ENCODE data around the gene PCBP3. TPM values are rescaled to one million over a fixed set of nuclear protein-coding genes. Genes with fewer than 3 reads are reported as not detected.

The PCBP3 gene
- polyA plus RNA-seq, 4 donors, result 1.2 to 2.2 (median 1.5) TPM

DNA sequence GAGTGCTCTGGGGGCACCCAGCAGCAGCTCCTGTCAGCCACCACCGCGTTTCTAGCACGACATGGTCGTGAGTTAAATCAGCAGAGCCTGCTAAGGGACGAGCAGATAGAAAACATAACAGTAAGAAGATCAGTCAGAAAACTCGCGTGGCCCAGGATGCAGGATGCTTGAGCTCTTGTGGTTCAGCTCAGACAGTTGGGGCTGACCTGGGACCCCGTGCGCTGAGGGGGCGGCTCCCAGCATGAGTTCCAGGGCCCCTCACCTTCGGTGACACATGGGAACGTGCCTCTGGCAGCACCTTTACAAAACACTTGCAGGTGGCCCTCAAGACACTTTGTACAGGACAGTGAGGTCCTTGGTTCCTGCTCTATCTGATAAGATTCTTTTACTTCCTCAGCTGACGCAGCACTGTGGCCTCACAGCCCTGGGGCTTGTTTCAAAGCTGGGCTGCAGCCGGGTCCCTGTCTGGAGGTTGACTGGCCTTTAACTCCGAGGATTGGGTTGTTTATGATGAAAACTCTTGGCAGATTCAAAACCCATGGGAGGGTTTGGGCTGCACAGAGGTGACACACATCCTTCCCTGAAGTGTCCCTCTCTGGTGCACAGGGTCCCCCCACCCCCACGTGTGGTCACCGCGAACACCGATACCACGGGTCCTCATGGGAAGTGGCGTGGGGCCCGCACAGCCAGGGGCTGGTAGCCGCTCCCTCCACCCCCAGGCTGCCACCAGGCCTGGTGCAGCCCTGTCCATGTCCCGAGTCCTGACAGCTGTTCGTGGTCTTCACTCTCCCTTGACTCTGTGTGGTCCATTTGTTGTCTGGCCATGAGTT, 272.7 kb downstream of the PCBP3 start:
- no peak for DNase-seq (ENCODE audit: low read depth in 4 of 4, low spot score in 3 of 4)

DNA sequence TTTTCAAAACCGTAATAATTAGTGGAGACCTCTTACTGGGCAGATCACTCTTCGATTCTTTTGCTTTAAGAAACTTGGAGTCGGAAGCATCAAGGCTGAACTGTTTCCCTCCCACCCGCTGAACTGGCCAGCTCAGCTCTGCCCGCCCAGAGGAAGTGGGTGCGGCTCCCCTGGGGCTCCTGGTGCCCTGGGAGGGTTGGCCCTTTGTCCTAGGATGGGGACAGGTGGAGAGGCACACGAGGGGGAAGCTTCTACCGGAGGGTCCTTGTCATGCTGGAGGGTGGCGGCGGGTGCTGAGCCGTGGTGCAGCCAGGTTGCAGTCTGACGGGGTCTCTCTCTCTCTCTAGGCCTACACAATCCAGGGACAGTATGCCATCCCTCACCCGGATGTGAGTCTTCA, 273.7 kb downstream of the PCBP3 start:
- DNase-seq (ENCODE audit: low read depth in 4 of 4, low spot score in 3 of 4), result no peak

DNA sequence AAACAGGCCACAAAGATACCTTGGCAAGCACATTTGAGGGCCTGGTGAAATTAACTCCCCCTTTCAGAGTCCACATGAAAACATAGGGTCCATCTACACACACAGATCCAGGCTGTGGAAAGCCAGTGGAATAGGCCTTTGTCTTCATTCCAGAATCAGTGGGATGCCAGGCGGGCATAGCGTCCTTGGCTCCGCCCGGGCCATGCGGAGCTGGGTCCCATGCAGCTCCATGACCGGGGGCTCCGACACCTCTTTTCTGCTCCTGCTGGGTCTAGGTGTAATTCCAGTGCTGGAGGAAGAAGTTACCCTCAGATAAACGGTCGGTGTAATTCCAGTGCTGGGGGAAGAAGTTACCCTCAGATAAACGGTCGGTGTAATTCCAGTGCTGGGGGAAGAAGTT, 274.5 kb downstream of the PCBP3 start:
- DNase-seq (ENCODE audit: low read depth in 4 of 4, low spot score in 3 of 4), result no peak

DNA sequence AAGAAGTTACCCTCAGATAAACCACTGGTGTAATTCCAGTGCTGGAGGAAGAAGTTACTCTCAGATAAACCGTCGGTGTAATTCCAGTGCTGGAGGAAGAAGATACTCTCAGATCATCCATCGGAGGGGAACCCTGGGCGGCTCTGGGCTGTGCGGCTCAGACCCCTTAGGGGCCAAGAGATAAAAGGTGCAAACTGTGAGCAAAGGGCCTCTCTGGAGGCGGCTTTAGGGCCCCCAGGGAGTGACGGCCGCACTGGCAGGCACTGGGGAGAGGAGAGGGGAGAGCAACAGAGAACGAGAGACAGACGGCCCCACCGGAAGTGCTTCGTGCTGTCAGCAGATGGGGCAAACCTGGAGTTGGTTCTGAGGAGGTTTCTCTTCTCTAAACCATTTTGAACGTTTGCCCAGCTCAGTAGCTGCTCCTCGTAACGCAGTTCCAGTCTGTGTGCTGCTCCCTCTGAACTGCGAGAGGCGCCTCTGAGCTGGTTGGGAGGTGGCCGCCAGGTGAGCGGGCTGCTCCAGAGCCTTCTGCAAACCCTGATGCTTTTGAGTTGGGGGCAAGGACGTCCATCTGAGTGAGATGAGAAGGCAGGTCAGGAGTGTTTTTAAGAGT, 275.4 kb downstream of the PCBP3 start:
- DNase-seq (ENCODE audit: low read depth in 4 of 4, low spot score in 3 of 4), result no peak

DNA sequence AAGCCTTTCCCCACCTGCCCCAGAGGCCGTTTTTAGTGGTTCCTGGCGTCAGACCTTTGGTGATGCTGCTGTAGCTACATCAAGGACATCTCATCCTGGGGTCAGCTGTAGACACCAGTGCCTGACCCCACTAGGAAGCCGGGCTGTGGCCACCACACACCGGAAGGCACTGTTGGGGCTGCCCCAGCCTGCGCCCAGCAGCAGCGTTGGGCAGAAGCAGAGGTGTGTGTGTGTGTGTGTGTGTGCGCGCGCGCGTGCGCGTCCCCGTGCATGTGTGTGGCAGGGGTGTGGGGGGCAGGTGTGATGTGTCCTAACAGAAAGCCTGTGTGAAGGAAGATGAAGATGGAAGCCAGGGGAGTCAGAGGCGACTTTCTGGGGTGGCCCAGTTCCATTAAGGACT, 276.1 kb downstream of the PCBP3 start:
- DNase-seq (ENCODE audit: low read depth in 4 of 4, low spot score in 3 of 4), result no peak

DNA sequence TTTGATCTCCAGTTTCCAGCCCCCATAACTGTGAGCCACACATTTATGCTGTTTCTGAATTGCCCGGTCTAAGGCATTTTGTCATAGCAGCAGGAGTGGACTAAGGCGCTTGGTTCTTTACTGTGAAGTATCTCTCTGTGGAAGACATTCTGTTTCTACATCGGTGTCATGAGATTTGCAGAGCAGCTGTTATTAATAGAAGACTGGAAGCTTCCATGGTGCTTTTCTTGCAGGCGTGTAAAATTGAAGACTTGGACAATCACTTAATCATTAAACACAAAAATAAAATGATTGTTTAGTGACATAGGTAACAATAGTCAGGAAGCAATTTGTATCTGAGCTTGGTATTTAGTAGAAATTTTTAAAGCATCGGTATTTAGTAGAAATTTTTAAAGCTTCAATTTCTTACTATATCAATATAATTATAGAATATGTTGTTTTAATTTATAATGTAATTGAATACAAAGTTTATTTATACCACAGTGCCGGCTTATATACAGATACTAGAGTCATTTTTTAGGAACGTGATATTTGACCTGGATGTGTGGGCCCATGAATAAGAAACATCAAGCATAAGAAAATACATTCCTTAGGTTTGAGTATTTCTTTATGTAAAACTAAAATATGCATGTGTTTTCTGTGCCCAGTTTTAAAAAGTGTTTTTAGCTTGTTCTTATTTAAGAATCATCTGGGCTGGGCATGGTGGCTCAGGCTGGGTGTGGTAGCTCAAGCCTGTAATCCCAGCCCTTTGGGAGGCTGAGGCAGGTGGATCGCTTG, 277.5 kb downstream of the PCBP3 start:
- DNase-seq (ENCODE audit: low read depth in 4 of 4, low spot score in 3 of 4), result no peak

DNA sequence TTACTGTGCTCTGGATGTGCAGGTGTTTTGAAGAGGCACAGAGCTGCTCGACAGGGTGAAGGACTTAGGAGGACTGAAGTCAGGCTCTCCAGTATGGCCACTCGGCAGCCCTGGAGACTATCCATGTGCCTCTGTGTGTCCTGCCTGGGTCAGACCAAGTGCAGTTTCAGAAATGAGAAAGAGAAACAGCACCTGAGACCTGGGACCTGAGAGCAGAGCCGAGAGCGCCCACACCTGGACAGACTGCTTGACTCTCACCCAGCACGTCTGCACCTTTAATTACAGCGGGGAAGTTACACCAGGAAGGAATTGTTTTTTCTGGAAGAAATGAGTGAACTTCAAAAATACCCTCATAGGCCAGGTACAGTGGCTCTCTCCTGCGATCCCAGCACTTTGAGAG, 278.4 kb downstream of the PCBP3 start:
- no peak for DNase-seq (ENCODE audit: low read depth in 4 of 4, low spot score in 3 of 4)

DNA sequence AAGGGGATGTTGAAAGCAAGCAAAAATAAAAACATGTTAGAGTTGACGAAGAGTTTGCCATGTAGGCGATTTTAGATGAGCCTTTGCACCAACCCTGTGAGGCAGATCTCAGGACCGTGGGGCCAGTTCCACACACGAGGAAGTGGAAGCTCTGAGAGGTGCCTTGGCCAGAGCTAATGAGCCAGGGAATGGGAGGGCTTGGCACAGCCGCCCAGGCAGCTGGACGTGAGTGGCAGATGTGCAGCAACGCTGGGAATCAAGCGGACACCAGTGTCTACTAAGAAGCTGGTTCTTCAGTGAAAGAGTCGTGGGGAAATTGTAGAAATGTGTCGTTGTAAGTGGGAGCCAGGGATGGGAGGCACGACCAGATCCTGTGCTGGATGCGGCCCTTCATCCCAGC, 279.1 kb downstream of the PCBP3 start:
- no peak for DNase-seq (ENCODE audit: low read depth in 4 of 4, low spot score in 3 of 4)

DNA sequence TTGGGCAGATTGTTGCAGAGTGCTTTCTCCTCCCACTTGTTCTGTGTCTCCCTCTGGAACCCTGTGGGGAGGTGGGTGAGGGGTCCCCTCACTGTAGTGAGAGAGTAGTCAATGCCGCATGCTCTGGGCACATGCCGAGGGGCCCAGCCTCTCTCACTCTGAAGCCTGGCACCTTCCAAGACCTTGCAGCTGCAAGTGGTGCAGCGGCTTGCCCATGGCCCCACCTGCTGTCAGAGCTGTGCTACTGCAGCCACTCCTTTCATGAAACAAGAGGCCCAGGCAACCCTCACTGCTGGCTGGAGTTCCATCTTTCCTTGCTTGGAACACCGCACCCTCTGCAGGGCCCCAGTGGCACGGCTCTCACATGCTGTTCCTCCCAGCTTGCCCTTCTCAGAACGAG, 279.6 kb downstream of the PCBP3 start:
- DNase-seq (ENCODE audit: low read depth in 4 of 4, low spot score in 3 of 4), result peak; percentile 40 to 47 (median 44)

DNA sequence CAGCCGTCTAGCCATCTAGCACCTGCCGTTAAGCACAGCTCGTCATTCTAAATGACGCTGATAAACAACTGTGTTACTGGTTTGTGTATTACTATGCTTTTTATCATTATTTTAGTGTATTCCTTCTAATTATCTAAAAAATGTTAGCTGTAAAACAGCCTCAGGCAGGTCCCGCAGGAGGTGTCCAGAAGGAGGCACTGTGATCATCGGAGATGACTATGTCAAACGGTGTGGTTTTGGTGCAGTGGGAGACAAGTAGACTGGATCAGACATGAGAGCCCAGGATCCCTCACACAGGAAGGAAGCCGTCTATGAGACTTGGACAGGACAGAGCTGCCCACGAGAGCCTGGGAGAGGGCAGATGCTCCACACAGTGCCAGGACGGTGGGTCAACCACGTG, 282.8 kb downstream of the PCBP3 start:
- DNase-seq (ENCODE audit: low read depth in 4 of 4, low spot score in 3 of 4), result no peak

DNA sequence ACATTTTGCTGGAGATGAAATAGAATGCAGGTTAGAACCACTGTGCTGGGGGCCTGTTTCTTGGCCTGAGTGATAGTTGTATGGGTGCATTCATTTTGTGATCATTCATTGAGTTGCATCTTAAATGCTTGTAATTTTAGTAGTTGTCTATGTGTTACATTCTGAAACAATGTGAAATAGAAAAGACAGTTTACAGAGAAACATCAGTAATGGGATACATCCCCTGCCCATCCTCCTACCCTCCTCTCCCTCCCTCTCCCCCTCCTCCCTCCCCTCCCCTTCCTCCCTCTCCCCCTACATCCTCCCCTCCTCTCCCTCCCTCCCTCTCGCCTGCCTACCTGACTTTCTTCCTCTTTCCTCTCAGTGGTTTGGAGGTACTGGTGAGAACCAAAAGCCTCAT, 283.5 kb downstream of the PCBP3 start:
- no peak for DNase-seq (ENCODE audit: low read depth in 4 of 4, low spot score in 3 of 4)

DNA sequence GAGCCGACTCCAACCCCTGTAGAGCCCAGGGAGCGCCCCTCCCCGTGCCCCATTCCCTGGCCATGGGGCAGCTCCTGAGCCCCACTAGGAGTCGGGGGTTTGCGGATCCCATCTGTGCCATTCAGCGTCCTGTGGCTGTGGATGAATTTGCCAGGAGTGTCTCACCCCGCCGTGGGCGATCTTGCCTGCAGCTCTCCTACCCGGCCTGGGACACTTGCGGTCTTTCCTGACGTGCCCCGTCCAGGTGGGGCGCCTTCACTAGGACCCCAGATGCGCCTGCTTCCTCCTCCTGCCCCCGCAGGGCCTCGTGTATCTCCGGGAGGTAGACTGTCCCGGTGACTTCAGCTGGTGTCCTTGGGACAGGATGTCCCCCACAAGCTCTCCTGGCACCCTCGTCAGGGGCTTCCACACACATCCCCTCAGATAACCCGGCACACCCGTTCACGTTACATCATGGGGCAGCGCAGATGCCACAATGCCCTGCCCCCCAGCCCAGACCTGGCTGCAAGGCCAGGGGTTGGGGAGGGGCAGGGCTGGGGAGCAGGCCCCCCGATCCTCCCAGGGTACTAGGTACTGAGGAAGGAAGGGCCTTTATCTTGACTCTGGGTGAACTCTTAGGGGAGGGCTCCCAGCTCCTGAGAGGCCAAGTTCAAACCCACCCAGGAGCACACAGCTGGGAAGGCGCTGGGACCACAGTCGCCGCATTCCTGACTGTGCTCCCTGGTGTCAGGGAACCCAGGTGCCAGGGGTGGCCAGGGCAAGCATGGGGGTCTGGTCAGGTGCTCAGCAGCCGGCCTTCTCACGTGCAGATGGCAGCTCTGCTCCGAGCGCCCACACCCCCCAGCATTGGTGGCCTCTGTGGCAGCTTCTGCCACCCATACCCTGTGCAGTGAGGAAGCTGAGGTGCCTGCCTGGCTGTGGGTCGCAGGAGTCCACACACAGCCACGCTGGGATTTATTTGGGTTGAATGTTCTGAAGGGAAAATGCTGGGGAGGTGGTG, 284.6 kb downstream of the PCBP3 start:
- no peak for DNase-seq (ENCODE audit: low read depth in 4 of 4, low spot score in 3 of 4)

DNA sequence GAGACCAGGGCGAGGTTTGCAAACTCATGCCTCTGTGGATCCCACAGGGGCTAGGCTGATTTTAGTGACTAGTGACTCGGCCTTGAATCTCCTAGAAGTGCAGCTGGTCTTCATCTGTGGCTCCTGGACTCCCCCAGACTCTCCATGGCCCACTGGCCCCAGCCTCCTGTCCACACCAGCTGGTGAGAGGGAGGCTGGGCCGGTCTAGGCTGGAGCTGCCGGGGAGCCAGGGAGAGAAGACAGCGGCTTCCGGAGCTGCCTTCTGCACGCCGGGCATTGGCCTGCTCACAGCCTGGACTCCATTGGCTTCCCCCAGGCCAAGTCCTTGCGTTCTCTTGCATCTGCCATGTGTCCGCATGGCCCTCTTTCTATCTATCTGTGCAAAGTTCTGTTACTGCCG, 285.9 kb downstream of the PCBP3 start:
- DNase-seq (ENCODE audit: low read depth in 4 of 4, low spot score in 3 of 4), result no peak

DNA sequence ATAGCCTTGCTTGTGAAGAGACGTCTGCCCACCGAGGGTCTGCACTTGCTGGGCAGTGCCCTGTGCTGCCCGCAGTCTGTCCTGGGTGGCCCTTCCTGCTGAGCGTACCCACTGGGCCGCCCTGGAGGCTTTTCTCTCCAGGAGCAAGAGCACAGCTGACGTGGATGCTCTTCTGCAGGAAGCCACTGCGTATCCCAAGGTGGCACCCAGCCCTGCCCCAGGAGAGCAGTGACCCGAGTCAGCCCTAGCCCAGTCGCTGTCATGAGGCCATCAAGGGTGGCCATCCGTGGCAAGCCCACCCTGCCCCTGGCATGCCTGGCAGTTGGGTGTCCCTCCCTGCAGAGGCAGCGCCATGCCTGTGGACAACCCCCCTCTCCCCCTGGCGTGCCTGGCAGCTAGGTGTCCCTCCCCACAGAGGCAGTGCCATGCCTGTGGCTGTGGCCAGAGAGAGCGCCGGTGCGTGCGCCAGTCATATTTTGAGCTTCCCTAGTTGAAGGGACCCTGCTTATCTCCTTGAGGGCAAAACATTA, 286.8 kb downstream of the PCBP3 start:
- DNase-seq (ENCODE audit: low read depth in 4 of 4, low spot score in 3 of 4), result no peak

DNA sequence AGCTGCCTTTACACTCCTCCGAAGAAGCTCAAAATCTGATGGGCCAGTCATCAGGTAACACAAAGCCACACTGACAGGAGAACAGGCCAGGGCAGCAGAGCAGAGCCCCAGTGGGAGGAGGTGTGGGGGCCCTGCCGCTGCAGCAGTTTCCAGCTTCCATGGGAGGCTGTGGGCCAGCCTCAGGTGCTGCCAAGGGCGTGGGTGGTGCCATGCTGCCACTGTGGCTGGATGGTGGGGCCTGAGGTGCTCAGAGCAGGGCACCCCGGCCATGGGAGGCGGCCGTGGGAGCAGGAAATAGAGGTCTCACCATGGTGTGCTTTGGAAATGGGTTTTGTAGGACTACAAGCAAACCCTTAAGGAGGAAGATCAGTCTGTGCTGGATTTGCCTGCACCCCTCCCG, 287.3 kb downstream of the PCBP3 start:
- no peak for DNase-seq (ENCODE audit: low read depth in 4 of 4, low spot score in 3 of 4)

DNA sequence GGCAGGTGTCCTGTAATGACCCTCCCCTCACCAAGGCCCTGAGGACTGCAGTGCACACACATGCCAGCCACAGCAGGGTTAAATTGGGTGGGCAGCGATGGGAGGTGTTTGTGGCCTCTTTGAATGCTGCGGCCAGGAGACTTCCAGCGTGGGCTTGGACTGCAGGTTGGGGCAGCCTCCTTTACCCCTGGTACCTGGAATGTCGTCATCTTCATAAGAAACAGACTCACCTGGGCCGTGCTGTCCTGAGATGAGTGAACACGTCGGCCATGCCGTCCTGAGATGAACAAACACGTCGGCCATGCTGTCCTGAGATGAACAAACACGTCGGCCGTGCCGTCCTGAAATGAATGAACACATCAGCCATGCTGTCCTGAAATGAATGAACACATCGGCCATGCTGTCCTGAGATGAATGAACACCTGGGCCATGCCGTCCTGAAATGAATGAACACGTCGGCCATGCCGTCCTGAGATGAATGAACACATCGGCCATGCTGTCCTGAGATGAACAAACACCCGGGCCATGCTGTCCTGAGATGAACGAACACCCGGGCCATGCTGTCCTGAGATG, 288.0 kb downstream of the PCBP3 start:
- DNase-seq (ENCODE audit: low read depth in 4 of 4, low spot score in 3 of 4), result no peak

DNA sequence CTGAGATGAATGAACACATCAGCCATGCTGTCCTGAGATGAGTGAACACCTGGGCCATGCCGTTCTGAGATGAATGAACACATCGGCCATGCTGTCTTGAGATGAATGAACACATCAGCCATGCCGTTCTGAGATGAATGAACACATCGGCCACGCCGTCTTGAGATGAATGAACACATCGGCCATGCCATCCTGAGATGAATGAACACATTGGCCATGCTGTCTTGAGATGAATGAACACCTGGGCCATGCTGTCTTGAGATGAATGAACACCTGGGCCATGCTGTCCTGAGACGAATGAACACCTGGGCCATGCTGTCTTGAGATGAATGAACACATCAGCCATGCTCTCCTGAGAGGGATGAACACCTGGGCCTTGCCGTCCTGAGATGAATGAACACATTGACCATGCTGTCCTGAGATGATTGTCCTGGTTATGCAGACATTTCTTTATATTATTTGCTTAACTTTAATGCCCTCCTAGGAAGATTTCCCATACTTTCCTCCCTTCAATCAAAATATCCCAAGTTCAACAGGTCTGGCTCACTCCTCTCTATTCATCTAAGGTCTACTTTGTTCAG, 289.5 kb downstream of the PCBP3 start:
- DNase-seq (ENCODE audit: low read depth in 4 of 4, low spot score in 3 of 4), result no peak

DNA sequence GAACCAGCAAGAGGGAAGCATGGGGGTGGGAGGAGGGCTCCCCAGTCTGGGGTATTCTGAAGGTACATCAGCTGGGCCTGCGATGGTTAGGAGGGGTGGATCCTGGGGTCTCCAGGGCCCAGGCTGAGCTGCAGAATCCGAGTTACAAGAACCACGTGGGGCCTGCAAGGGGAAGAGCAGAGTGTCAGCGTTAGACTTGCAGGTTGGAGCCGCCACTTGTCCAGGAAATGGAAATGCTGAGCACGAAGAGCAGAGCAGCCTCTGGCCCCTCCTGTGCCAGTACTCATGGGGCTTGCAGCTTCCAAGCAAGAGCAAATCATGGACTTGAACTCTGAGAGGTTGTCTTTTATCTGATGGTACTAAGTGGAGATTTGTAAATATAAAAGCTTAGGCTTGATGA, 290.6 kb downstream of the PCBP3 start:
- no peak for DNase-seq (ENCODE audit: low read depth in 4 of 4, low spot score in 3 of 4)

DNA sequence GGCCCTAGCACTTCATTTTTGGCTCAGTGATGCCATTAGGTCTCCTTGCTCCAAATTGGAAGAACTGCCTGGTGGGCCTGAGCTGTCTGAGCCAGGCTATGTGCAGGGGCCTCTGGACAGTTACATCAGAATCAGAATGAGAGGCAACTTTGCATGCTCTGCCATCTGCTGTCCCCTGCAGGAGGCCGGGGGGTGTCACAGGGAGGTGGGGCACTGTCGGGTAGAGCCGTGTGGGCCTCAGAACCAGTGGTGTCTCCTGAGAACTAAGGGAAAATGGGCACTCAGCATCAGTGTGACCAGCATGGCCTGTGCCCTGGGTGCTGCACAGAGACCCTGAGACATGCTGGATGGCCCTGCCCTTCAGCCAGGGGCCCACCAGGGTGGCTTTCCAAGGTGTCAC, 291.0 kb downstream of the PCBP3 start:
- no peak for DNase-seq (ENCODE audit: low read depth in 4 of 4, low spot score in 3 of 4)

DNA sequence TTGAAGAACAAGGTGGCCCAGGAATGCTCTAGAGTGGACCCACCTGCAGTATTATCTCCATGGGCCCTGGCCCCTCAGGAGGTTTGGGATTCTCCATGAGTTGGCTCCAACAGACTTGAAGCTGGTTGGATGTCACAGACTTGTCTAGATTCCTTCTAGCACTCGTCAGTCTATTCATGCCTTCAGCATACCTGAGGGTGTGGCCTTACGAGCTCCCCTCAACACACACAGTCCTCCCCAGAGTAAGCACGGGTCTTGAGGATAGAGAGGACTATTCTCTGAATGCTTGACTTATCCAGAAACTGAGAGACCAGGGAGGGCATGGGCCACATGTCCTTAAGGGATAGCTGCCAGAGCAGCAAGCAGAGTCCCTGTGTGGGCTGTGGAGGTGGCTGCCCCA, 292.1 kb downstream of the PCBP3 start:
- no peak for DNase-seq (ENCODE audit: low read depth in 4 of 4, low spot score in 3 of 4)
